HUES6 (cell line): ENCODE results near the gene CCDC196.

Experiments used
- H3K27ac ChIP-seq: 2 replicates; pipeline ENCODE4 v1.7.0; 2013; ENCODE audit warnings: low read depth, mild to moderate bottlenecking, low read length, inconsistent platforms
- H3K27me3 ChIP-seq: 2 replicates; pipeline ENCODE4 v1.6.1; 2013; ENCODE audit warnings: low read length; ENCODE audit not compliant: control insufficient read depth, insufficient read depth
- H3K36me3 ChIP-seq: 2 replicates; pipeline ENCODE4 v1.6.1; 2013; ENCODE audit warnings: low read length; ENCODE audit not compliant: control insufficient read depth, insufficient read depth
- H3K4me1 ChIP-seq: 2 replicates; pipeline ENCODE4 v1.6.1; 2013; ENCODE audit warnings: low read length; ENCODE audit not compliant: control insufficient read depth, insufficient read depth
- H3K4me3 ChIP-seq: 2 replicates; pipeline ENCODE4 v1.5.1; 2013; ENCODE audit warnings: low read depth, low read length
- H3K9ac ChIP-seq: one replicate; pipeline ENCODE4 v1.6.1; 2013; ENCODE audit warnings: mild to moderate bottlenecking, low read length
- H3K9me3 ChIP-seq: 2 replicates; pipeline ENCODE4 v1.6.1; 2013; ENCODE audit warnings: low read depth, low read length; ENCODE audit not compliant: control insufficient read depth, insufficient read depth

Gene CCDC196

DNA sequence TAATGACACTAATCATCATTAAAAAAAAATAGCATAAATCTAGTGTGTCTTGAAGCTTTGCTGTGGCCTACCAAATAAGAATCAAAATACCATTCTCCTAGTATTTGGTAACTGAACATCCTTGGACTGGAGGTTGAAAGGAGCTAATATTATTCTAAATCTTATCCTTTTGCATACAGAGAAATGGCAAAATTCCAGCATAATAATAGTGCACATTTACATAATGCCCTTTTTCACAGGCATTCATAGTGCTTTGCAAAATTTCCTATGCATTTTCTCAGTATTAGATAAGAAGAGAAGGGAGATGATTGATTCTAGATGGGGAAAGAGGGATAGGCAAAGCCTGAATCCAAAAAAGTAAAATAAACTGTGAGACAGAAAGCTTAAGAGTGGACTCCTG lies 13.9 kb upstream of the CCDC196 start:
- no peaks in the 10 kb centered on the region for H3K36me3 ChIP-seq
- no peaks in the 10 kb centered on the region for H3K27me3 ChIP-seq
- H3K4me3 ChIP-seq: no peak overlapping the region
- no peak overlapping the region for H3K27ac ChIP-seq
- H3K9me3 ChIP-seq: peaks cover 43% of the 10 kb centered on the region
- H3K4me1 ChIP-seq: no peaks in the 10 kb centered on the region
- H3K9ac ChIP-seq: no peak overlapping the region

DNA sequence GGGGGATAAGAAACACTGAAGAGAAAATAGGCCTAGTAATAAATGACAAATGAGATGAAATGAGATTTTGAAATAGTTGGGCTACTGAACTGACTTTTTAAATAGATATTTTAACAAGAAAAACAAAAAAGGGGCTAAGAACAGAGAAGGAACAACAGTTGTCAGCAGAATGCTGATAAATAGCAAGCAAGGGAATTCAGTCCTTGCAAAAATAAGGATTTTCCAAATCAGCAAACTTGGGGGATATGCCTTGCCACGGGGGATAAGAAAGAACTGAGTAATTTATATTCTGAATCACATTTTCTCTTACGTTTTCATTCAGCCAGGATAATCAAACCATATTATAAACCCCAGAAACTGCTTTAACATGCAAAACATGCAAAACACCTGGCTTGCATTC lies 12.9 kb upstream of the CCDC196 start:
- no peak overlapping the region for H3K27ac ChIP-seq
- H3K27me3 ChIP-seq: no peaks in the 10 kb centered on the region
- H3K9ac ChIP-seq: no peak overlapping the region
- no peaks in the 10 kb centered on the region for H3K4me1 ChIP-seq
- no peak overlapping the region for H3K4me3 ChIP-seq
- peaks cover 36% of the 10 kb centered on the region for H3K9me3 ChIP-seq
- H3K36me3 ChIP-seq: no peaks in the 10 kb centered on the region

DNA sequence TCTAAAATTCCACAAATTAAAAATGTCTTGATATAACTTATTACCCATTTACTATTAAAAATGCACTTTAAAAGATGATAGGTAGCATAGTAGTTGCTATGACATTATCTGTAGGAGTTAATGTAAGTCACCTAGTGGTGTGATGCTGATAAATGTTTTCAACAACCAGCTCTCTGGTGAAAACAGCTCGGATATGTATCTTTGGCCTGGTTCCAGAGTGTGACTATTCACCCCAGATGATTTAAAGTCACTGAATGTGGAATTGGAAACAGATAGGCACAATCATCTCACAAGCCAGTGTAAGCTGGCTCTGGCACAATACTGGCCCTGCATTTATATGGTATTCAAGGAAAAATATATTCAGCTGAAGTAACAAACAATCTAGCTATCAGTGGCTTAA lies 9.2 kb upstream of the CCDC196 start:
- Histone ChIP-seq H3K27me3 (no peaks in the 10 kb centered on the region), H3K4me3 (no peak overlapping the region), H3K4me1 (no peaks in the 10 kb centered on the region), H3K9me3 (peaks cover 9% of the 10 kb centered on the region), H3K27ac (no peak overlapping the region), H3K9ac (no peak overlapping the region), H3K36me3 (no peaks in the 10 kb centered on the region)

DNA sequence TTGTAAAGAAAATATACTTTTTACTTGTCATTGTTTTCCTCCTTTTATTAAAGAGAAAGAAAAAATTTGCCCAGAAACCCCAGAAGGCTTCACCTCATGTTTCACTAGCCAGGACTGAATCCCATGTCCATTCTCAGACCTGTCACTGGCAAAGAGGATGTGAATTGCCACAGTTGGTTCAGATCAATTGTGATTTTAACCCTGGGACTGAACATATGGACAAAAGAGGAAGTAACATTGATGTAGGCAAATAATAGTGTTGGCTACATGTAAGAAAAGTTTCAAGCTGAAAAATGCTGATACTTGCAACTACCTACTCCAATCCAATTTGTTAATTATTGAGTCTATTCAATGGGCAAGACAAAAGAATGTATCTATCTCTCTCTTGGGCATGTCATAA lies 8.6 kb upstream of the CCDC196 start:
- H3K36me3 ChIP-seq: no peaks in the 10 kb centered on the region
- no peak overlapping the region for H3K27ac ChIP-seq
- no peaks in the 10 kb centered on the region for H3K4me1 ChIP-seq
- H3K27me3 ChIP-seq: no peaks in the 10 kb centered on the region
- H3K9ac ChIP-seq: no peak overlapping the region
- no peak overlapping the region for H3K4me3 ChIP-seq
- H3K9me3 ChIP-seq: peaks cover 5% of the 10 kb centered on the region; the same call in 1 of the 2 replicates

DNA sequence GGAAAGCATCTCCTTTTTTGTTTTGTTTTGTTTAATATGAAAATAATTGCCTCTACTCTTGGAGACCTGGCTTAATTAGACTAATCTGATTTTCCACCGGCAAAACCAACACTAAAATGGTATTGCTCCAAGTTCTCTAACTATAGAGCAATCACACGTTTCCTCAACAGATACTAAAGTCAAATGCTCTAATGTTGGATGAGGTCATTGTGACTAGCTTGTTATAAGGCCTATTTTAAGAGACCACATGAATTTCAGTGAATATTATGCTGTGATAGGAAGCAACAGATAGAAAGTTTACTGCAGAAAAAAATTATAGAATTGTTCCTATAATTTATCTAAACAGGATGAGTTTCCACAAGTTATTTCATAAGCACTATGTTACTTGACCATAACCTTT lies 3.3 kb upstream of the CCDC196 start:
- Histone ChIP-seq H3K27ac (no peak overlapping the region), H3K4me1 (no peaks in the 10 kb centered on the region), H3K9me3 (no peaks in the 10 kb centered on the region), H3K36me3 (no peaks in the 10 kb centered on the region), H3K4me3 (no peak overlapping the region), H3K27me3 (no peaks in the 10 kb centered on the region), H3K9ac (no peak overlapping the region)

DNA sequence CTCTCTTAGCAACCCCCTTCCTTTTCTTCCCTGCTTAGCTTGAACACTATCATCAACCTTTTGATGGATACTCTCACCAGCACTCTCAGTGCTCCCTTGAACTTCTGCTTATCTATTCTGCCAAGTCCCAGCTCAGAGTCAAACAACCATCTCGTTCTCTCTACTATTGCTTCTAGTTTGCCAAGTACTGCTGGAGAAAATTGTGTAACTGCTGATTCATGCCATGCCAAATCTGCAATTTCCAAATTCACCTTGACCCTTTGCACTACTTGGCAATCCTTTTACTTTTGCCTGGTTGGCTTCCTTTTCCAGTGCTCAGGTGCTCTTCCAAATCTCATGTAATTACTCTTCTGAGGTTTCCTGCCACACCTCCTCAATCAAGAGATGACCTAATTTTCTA lies 2.8 kb upstream of the CCDC196 start:
- no peaks in the 10 kb centered on the region for H3K27me3 ChIP-seq
- no peaks in the 10 kb centered on the region for H3K36me3 ChIP-seq
- H3K27ac ChIP-seq: no peak overlapping the region
- no peaks in the 10 kb centered on the region for H3K4me1 ChIP-seq
- no peak overlapping the region for H3K4me3 ChIP-seq
- no peak overlapping the region for H3K9ac ChIP-seq
- H3K9me3 ChIP-seq: no peaks in the 10 kb centered on the region

DNA sequence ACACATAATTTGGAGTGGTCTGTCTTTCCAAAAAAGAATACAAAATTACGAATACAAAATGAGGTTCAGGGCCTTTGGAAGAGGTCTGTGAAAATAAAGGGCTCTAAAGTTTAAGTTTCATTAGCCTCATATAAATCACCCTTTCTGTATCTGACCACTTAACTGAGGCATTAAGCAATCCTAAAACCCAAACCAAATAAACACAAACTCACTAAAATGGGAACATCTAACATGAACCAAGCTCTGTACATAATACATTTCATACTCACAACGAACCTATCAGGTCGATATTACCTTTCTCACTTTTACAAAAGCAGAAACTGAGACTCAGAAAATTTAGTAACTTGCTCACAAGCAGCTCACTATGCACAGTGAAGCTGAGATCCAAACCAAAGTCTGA lies 1.1 kb upstream of the CCDC196 start:
- no peaks in the 10 kb centered on the region for H3K9me3 ChIP-seq
- no peak overlapping the region for H3K27ac ChIP-seq
- H3K27me3 ChIP-seq: no peaks in the 10 kb centered on the region
- H3K4me1 ChIP-seq: no peaks in the 10 kb centered on the region
- no peak overlapping the region for H3K4me3 ChIP-seq
- H3K36me3 ChIP-seq: no peaks in the 10 kb centered on the region
- H3K9ac ChIP-seq: no peak overlapping the region

DNA sequence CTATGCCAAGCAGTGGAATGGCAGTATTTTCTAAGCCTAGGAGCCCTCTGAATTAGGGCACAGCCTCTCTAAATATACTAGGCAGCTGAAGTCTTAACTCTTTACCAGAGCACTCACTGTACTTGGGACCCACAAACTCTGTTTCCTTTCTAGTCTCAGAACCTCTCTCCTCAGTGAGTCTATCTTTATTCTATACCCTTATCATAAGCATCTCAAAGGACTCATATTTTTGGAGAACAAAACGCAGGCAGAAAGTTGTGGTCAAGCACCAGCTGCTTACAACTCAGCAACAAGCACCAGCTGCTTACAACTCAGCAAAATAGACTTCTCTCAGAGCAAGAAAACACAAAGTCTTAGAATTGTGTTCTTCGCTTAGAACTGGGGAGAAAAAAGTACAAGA lies 993 bp downstream of the CCDC196 start:
- no peak overlapping the region for H3K9ac ChIP-seq
- no peak overlapping the region for H3K27ac ChIP-seq
- no peaks in the 10 kb centered on the region for H3K27me3 ChIP-seq
- H3K9me3 ChIP-seq: no peaks in the 10 kb centered on the region
- no peak overlapping the region for H3K4me3 ChIP-seq
- no peaks in the 10 kb centered on the region for H3K36me3 ChIP-seq
- no peaks in the 10 kb centered on the region for H3K4me1 ChIP-seq

DNA sequence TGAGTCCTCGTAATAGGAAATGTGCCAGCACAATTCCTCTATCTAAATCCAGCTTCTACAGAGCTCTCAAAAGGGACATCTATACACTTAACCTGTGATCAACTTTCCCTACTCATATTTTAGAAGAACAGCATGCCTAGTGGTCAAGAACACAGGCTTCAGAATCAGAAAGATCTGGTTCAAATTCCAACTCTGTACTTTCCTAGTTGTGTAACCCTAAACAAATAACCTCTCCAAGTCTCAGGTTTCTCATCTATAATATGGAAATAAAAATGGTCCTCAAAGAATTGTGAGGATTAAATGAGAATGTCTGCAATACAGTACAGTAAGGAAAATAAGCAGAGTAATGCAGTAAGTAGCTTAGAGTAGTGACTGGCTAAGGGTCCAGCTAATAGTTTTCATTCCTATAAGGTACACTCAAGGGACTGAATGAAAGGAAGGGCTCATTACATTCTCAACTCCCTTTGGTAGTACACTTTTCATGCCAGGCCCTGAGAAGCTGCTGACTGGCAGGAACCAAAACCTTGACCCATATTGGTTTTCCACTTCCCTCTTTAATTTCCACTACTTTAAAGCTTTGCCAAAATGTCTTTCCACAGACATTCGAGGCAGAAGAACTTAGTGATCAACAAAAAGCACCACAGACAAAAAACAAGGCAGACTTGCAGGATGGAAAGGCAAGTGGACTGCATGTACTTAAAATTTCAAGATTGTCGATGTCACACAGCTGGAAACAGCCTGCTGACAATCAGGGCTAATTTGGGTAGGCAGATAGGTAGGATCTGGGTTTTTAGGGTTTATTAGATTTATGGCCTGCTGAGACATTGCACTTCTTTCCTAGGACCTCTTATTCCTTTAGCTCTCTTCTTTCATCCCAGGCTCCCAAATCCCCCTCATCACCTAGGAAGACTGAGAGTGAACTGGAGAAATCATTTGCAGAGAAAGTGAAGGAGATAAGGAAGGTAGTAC lies 4.3 kb downstream of the CCDC196 start:
- no peaks in the 10 kb centered on the region for H3K4me1 ChIP-seq
- H3K36me3 ChIP-seq: no peaks in the 10 kb centered on the region

DNA sequence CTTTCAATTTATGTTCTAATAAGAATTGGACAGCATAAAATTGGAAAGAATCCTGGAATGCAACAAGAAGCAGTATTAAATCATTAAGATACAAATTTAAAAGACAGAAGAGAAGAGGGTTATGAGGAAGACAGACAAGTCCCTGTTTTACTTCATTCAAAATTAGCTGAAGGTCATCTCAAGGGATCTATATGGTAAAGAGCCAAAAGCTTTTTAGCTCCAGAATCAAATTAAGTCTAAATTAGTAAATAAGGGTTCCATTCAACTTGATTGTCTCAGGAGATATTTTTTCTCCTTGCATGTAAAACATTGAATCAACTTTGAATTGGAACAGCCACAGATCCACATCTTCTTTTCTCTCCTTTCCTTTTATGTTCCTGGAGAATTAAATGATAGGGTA lies 7.6 kb downstream of the CCDC196 start:
- Histone ChIP-seq H3K4me3 (no peak overlapping the region), H3K9ac (no peak overlapping the region), H3K27me3 (no peaks in the 10 kb centered on the region), H3K36me3 (no peaks in the 10 kb centered on the region), H3K9me3 (no peaks in the 10 kb centered on the region), H3K4me1 (no peaks in the 10 kb centered on the region), H3K27ac (no peak overlapping the region)

More for the DNA sequence above, 4.3 kb downstream of the CCDC196 start:
- Histone ChIP-seq H3K4me3 (no peak overlapping the region), H3K27me3 (no peaks in the 10 kb centered on the region), H3K27ac (no peak overlapping the region), H3K9ac (no peak overlapping the region), H3K9me3 (no peaks in the 10 kb centered on the region)

DNA sequence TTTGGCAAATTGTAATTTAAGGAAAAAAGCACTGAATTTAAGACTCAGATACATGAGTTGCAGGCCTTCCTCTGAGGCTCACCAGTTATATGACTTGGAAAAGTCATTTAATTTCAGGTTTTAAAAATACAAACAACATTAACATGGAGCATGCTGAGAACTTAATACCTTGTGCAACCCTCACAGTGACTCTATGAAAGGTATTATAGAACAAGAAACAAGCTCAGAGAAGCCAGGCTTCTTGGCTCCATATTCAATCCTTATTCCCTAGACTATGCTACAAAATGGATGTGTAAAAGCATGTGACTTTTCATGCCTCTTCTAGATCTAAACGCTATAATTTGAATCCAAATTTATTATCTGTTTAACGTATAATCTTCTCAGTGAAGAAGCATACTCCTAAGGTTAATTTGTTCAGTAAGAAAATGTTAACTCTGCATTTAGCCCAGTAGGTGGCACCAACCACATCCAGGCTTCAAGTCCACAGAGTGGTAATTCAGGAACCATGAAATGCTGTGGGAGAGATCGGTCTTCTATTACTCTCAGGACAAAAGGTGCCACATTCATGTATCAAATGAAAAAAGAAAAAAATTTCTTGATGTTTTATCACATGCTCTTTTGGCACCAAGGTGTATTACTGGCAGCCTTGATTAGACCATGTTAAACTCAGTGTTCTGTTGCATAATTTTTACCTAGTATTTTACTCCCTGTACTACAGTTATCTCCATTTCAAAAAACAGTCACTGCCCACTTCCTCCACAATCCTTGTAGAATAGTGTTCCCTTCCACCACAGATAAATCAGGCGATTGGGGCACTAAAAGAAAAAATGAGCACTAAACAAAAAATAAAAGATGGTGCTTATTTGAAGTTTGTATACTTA lies 9.3 kb downstream of the CCDC196 start:
- Histone ChIP-seq H3K4me3 (no peak overlapping the region), H3K27me3 (no peaks in the 10 kb centered on the region), H3K36me3 (no peaks in the 10 kb centered on the region), H3K9me3 (no peaks in the 10 kb centered on the region), H3K4me1 (no peaks in the 10 kb centered on the region), H3K27ac (no peak overlapping the region), H3K9ac (no peak overlapping the region)
